ENCODE results near the gene MBD6.

MBD6 gene

DNA sequence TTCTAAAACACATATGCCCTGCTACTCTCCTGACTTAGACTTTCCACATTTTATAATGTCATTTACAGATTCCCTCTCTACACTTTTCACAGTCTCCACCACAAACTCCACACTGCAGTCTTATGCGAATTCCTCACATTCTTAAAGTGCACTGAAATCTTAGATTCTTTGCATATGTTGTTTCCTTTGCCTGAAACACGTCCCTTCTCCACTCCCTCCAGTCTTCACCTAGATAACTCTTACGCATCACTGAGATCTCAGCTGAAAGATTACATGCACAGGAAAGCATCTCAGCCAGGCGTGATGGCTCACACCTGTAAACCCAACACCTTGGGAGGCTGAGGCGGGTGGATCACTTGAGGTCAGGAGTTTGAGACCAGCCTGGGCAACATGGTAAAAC is 39.2 kb upstream of the MBD6 start:
- TF ChIP-seq, protein P1, sequence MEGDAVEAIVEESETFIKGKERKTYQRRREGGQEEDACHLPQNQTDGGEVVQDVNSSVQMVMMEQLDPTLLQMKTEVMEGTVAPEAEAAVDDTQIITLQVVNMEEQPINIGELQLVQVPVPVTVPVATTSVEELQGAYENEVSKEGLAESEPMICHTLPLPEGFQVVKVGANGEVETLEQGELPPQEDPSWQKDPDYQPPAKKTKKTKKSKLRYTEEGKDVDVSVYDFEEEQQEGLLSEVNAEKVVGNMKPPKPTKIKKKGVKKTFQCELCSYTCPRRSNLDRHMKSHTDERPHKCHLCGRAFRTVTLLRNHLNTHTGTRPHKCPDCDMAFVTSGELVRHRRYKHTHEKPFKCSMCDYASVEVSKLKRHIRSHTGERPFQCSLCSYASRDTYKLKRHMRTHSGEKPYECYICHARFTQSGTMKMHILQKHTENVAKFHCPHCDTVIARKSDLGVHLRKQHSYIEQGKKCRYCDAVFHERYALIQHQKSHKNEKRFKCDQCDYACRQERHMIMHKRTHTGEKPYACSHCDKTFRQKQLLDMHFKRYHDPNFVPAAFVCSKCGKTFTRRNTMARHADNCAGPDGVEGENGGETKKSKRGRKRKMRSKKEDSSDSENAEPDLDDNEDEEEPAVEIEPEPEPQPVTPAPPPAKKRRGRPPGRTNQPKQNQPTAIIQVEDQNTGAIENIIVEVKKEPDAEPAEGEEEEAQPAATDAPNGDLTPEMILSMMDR (IDR thresholded peaks at IDR 0.05; ENCODE audit: low read depth, low read length): no peak
- H3K4me3 ChIP-seq (ENCODE audit: low read depth, low read length): no peak overlapping the region

DNA sequence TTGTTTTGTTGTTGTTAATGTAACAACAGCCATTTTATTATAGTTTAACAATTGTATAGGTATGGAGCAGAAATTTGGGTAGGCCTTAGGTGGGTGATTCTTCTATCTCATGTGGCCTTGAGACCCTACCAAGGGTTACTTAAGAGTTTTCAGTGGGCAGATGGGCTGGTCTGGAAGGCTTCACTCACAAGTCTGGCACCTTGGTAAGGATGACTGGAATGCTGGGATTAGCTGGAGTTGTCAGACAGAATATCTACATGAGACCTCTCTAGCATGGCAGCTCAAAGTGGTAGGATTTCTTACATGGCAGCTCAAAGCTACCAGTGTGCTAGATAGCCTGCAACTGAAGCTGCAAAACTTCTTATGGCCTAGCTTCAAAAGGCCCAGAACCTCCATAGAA is 36.9 kb upstream of the MBD6 start:
- TF ChIP-seq, protein P1 (IDR thresholded peaks at IDR 0.05; ENCODE audit: low read depth, low read length): no peak
- no peak overlapping the region for H3K4me3 ChIP-seq (ENCODE audit: low read depth, low read length)

DNA sequence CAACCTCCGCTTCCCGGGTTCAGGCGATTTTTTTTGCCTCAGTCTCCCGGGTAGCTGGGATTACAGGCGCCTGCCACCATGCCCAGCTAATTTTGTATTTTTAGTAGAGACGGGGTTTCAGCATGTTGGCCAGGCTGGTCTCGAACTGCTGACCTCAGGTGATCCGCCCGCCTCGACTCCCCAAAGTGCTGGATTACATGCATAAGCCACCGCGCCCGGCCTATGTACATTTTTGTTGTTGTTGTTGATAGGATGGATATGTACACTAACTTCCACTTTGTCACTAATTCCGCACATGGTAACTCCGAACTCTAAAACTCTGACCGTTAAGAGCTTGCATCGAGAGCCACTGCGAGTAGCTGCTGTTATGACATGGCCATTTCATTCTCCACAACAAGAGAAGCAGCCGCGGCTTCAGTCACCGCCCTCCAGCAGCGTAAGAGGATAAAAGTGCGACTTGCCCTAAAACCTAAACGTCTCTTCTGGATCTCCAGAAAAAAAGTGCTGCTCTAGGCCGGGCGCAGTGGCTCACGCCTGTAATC is 35.5 kb upstream of the MBD6 start:
- TF ChIP-seq, protein P1 (IDR thresholded peaks at IDR 0.05; ENCODE audit: low read depth, low read length): no peak
- H3K4me3 ChIP-seq (ENCODE audit: low read depth, low read length): peak overlapping the region; percentile 99; the same call in 1 of the 2 replicates

DNA sequence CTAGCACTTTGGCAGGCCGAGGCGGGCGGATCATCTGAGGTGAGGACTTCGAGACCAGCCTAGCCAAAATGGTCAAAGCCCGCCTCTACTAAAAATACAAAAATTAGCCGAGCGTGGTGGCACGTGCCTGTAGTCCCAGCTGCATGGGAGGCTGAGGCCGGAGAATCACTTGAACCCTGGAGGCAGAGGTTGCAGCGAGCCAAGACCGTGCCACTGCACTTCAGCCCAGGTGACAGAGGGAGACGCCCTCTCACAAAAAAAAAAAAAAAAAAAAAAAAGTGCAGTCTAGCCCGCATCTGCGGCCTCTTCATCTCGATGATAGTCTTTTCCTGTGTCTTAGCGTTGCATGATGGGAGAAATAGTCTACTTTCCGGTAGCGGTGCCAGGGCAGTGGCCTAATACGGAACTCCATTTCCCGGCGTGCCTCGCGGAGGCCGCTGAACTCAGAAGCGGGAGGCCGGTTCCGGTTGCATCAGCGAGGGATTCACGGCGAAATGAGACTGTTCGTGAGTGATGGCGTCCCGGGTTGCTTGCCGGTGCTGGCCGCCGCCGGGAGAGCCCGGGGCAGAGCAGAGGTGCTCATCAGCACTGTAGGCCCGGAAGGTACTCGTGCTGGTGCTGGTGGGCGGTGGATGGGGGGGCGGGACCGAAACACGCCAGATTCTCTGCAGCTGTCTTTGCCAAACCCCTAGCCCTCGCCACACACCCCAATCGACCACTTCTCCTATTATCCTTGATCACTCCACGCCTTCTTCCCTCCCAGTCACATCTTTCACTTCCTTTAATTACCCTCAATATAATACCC is 34.8 kb upstream of the MBD6 start, which contains the start of gene MARS1:
MARS1 (plus strand) TSS at position 472 of the 805 bp plus-strand sequence; CDS start at position 495, 23 bp downstream.
- H3K4me3 ChIP-seq (ENCODE audit: low read depth, low read length): peak within 1 kb of the TSS; percentile 99
- TF ChIP-seq, protein P1 (IDR thresholded peaks at IDR 0.05; ENCODE audit: low read depth, low read length): no peak

DNA sequence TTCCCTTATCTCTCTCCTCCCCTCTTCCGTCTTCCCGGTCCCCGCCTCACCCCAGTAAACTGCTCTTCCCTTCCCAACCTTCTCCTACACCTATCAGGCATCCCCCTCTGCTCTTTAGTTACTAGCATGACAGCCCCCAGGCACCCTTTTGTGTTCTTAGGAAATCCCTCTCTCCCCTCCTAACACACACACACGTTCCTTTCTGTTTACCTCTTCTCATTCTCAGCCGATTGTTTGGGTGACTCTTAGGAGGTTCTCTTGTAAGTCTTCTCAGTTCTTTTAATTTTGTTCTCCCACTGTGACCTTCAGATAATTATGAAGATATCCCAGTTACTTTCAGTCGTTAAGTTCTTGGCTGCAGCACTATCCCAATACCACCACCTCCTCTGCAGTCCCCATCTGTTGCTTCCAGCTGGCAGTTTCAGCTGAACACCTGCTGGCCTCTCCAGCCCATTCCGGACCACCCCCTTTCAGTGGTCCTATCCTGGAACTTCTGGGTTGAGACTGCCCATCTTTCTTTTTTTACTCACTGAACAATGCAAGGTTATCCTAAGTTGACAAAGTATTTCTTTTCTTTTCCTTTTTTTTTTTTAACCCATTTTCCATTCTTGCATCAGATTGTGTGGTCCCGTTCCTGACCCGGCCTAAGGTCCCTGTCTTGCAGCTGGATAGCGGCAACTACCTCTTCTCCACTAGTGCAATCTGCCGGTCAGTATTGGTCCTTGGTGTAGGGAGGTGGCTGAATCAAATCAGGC is 34.0 kb upstream of the MBD6 start:
- TF ChIP-seq, protein P1 (IDR thresholded peaks at IDR 0.05; ENCODE audit: low read depth, low read length): no peak
- peak overlapping the region; percentile 99 for H3K4me3 ChIP-seq (ENCODE audit: low read depth, low read length)

DNA sequence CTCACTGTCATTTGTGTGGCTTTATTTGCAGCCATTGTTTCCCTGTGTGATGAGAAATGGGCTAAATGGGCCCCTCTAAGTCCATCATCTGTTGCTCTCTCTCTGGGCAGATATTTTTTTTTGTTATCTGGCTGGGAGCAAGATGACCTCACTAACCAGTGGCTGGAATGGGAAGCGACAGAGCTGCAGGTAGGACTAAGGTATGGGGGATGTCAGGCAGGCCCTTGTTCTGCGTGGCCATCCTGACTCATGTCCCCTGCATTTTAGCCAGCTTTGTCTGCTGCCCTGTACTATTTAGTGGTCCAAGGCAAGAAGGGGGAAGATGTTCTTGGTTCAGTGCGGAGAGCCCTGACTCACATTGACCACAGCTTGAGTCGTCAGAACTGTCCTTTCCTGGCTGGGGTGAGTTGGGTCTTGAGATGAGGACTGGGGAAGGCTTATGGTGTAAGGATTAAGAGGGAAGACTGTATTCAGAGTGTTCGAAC is 33.4 kb upstream of the MBD6 start:
- TF ChIP-seq, protein P1 (IDR thresholded peaks at IDR 0.05; ENCODE audit: low read depth, low read length): no peak
- H3K4me3 ChIP-seq (ENCODE audit: low read depth, low read length): peak overlapping the region; percentile 99
